HCT116 (cell line): Measurements from ENCODE around the gene SLC6A6. TPM values are rescaled to one million over a fixed set of nuclear protein-coding genes. Genes with fewer than 3 reads are reported as not detected.

ENCODE experiments used
- ATAC-seq: fragments of 200-7000 bp; cut with Tn5 transposase; 2 replicates; pipeline ENCODE4 v1.9.1; 2020; ENCODE audit warnings: mild to moderate bottlenecking, moderate library complexity
- BruUV-seq: library from RNA; stranded (reverse); fragments of 400-500 nt; replicated peaks from 2 replicates; lab custom pipeline; 2021; lab: Mats Ljungman, UMichigan
- CTCF ChIA-PET: fragments of 300-600 bp; sonication (Branson Sonifier 250); formaldehyde crosslinking; loops from one replicate; lab custom pipeline; 2021; ENCODE audit warnings: antibody characterized with exemption; lab: Charles Lee
- POLR2A ChIA-PET: fragments of 300-600, 350-600 bp; sonication (Branson Sonifier 250); formaldehyde crosslinking; loops from one replicate; lab custom pipeline; 2021; ENCODE audit warnings: antibody characterized with exemption; lab: Charles Lee
- RAD21 ChIA-PET, 2 experiments: fragments of 300-600 bp; sonication (Branson Sonifier 250); formaldehyde crosslinking; loops; one replicate each; lab custom pipeline; 2023; ENCODE audit warnings: low total read pairs in 2 of 2; ENCODE audit not compliant: uncharacterized antibody in 2 of 2, unreplicated experiment in 2 of 2, low non-redundant PET in 1 of 2; lab: Charles Lee
- DNase-seq: peaks from one replicate; pipeline ENCODE4 v3.0.0-alpha.2; 2010; ENCODE audit warnings: low read depth, low spot score
- H2AFZ ChIP-seq: fragments of 200-600 bp; shearing (Covaris generic), sonication (generic); 2 replicates; pipeline ENCODE4 v1.6.1; 2017; ENCODE audit warnings: low read depth, mixed run types, mixed read lengths, antibody characterized with exemption, low read length; ENCODE audit not compliant: poor library complexity, severe bottlenecking
- H3K27ac ChIP-seq: 2 replicates; pipeline ENCODE4 v1.5.1; 2012; ENCODE audit warnings: low read depth, low read length
- H3K27me3 ChIP-seq: fragments of 200-600 bp; sonication (generic); 2 replicates; pipeline ENCODE4 v1.6.1; 2016; ENCODE audit warnings: mixed run types, low read length, mixed read lengths; ENCODE audit not compliant: insufficient read depth
- H3K36me3 ChIP-seq, 2 experiments: fragments of 200-500 bp in 1 of 2; fragments of 200-600 bp in 1 of 2; sonication (Bioruptor generic) in 1 of 2; sonication (generic) in 1 of 2; 2 replicates each; pipeline versions ENCODE4 v1.5.1 to v1.6.1; 2014 to 2016; ENCODE audit warnings: low read length in 2 of 2, inconsistent platforms in 1 of 2, mixed read lengths in 1 of 2, mixed run types in 1 of 2; ENCODE audit not compliant: insufficient read depth in 2 of 2, control insufficient read depth in 1 of 2
- H3K4me1 ChIP-seq, 2 experiments: fragments of 200-600 bp in 1 of 2; sonication (generic) in 1 of 2; 2 replicates each; pipeline versions ENCODE4 v1.5.1 to v1.6.1; 2012 to 2017; ENCODE audit warnings: low read length in 2 of 2, inconsistent platforms in 1 of 2, mild to moderate bottlenecking in 1 of 2, mixed read lengths in 1 of 2, mixed run types in 1 of 2, moderate library complexity in 1 of 2; ENCODE audit not compliant: insufficient read depth in 2 of 2, control insufficient read depth in 1 of 2
- H3K4me2 ChIP-seq: fragments of 200-600 bp; sonication (generic); 2 replicates; pipeline ENCODE4 v1.6.1; 2017; ENCODE audit warnings: mixed run types, low read length, mixed read lengths
- H3K4me3 ChIP-seq, 2 experiments: fragments of 200-600 bp in 1 of 2; sonication (generic) in 1 of 2; replicated peaks in 1 of 2; 2 replicates each; pipeline ENCODE4 v1.5.1; 2011 to 2016; ENCODE audit warnings: low read length in 2 of 2, control low read depth in 1 of 2, low read depth in 1 of 2, mild to moderate bottlenecking in 1 of 2, mixed read lengths in 1 of 2, mixed run types in 1 of 2
- H3K79me2 ChIP-seq: fragments of 200-600 bp; sonication (generic); 2 replicates; pipeline ENCODE4 v1.6.1; 2017; ENCODE audit warnings: mild to moderate bottlenecking, mixed run types, low read length, moderate library complexity, mixed read lengths; ENCODE audit not compliant: insufficient read depth
- H3K9ac ChIP-seq: fragments of 200-600 bp; sonication (generic); 2 replicates; pipeline ENCODE4 v1.6.1; 2016; ENCODE audit warnings: low read length, mixed read lengths
- H3K9me2 ChIP-seq: fragments of 200-600 bp; sonication (generic), shearing (Covaris generic); 2 replicates; pipeline ENCODE4 v1.6.1; 2017; ENCODE audit warnings: mixed run types, mild to moderate bottlenecking, moderate library complexity; ENCODE audit not compliant: insufficient read depth
- H3K9me3 ChIP-seq, 2 experiments: fragments of 200-500 bp in 1 of 2; fragments of 200-600 bp in 1 of 2; sonication (Bioruptor generic) in 1 of 2; sonication (generic) in 1 of 2; 2 replicates each; pipeline ENCODE4 v1.6.1; 2014 to 2017; ENCODE audit warnings: low read length in 2 of 2, mixed read lengths in 2 of 2, inconsistent platforms in 1 of 2, low read depth in 1 of 2, mild to moderate bottlenecking in 1 of 2, mixed run types in 1 of 2, moderate library complexity in 1 of 2; ENCODE audit not compliant: control insufficient read depth in 1 of 2, insufficient read depth in 1 of 2
- H4K20me1 ChIP-seq: fragments of 200-600 bp; sonication (generic), shearing (Covaris generic); 2 replicates; pipeline ENCODE4 v1.6.1; 2017; ENCODE audit warnings: mixed run types, mild to moderate bottlenecking, moderate library complexity; ENCODE audit not compliant: insufficient read depth
- EGR1 ChIP-seq: IDR thresholded peaks from 2 replicates; pipeline ENCODE4 v1.6.1; 2012; ENCODE audit warnings: low read depth
- ELF1 ChIP-seq: IDR thresholded peaks from 2 replicates; pipeline ENCODE4 v1.6.1; 2012; ENCODE audit warnings: low read depth, borderline replicate concordance
- EZH2 ChIP-seq: fragments of 200-600 bp; sonication (generic); IDR thresholded peaks from 2 replicates; pipeline ENCODE4 v1.6.1; 2017; ENCODE audit warnings: antibody characterized with exemption, mixed run types
- FOSL1 ChIP-seq: IDR thresholded peaks from 2 replicates; pipeline ENCODE4 v1.6.1; 2012; ENCODE audit warnings: low read depth
- POLR2A ChIP-seq: IDR thresholded peaks from 2 replicates; pipeline ENCODE4 v1.7.0; 2011; ENCODE audit warnings: borderline replicate concordance; ENCODE audit not compliant: insufficient read depth, insufficient read length; ENCODE audit errors: extremely low read depth
- RAD21 ChIP-seq: IDR thresholded peaks from 2 replicates; pipeline ENCODE4 v1.6.1; 2012; ENCODE audit warnings: low read depth, mild to moderate bottlenecking
- SRF ChIP-seq: IDR thresholded peaks from 2 replicates; pipeline ENCODE4 v1.6.1; 2012; ENCODE audit warnings: low read depth
- ZNF274 ChIP-seq: fragments of 200-500 bp; sonication (Bioruptor generic); IDR thresholded peaks from 2 replicates; pipeline ENCODE4 v1.6.1; 2014; ENCODE audit warnings: mild to moderate bottlenecking, low read depth, low read length, inconsistent platforms
- intact Hi-C: fragments of 100-400 bp; cut with micrococcal nuclease; formaldehyde crosslinking; loops from 2 replicates; pipeline ENCODE4 v1.10.0; 2022
- total RNA-seq: library from RNA; stranded (reverse); gene quantifications from one replicate; pipeline ENCODE4 v1.2.1, GENCODE V29; 2021; ENCODE audit not compliant: unreplicated experiment
- TF ChIP-seq, protein P1 (sequence below): IDR thresholded peaks from 2 replicates; pipeline ENCODE4 v1.6.1; 2011; ENCODE audit warnings: mild to moderate bottlenecking, low read length, moderate library complexity; ENCODE audit not compliant: insufficient replicate concordance; ENCODE audit errors: extremely low read depth
- TF ChIP-seq, protein P2 (sequence below), 3 experiments: fragments of 200-600 bp in 1 of 3; sonication (generic) in 1 of 3; IDR thresholded peaks in 2 of 3; conservative IDR thresholded peaks in 1 of 3; 2 replicates each; pipeline ENCODE4 v1.5.1; 2012 to 2017; ENCODE audit warnings: low read depth in 2 of 3, low read length in 2 of 3, antibody characterized with exemption in 1 of 3, borderline replicate concordance in 1 of 3, control low read depth in 1 of 3, mild to moderate bottlenecking in 1 of 3, mixed read lengths in 1 of 3, mixed run types in 1 of 3, moderate library complexity in 1 of 3; ENCODE audit not compliant: insufficient read depth in 1 of 3
- TF ChIP-seq, protein P3 (sequence below): IDR thresholded peaks from 2 replicates; pipeline ENCODE4 v1.6.1; 2012; ENCODE audit warnings: low read depth
- TF ChIP-seq, protein P4 (sequence below): IDR thresholded peaks from 2 replicates; pipeline ENCODE4 v1.6.1; 2012
- TF ChIP-seq, protein P5 (sequence below): IDR thresholded peaks from 2 replicates; pipeline ENCODE4 v1.6.1; 2012

Gene SLC6A6
- total RNA-seq, 1 experiment from 2014 or later = 36.3 TPM

DNA sequence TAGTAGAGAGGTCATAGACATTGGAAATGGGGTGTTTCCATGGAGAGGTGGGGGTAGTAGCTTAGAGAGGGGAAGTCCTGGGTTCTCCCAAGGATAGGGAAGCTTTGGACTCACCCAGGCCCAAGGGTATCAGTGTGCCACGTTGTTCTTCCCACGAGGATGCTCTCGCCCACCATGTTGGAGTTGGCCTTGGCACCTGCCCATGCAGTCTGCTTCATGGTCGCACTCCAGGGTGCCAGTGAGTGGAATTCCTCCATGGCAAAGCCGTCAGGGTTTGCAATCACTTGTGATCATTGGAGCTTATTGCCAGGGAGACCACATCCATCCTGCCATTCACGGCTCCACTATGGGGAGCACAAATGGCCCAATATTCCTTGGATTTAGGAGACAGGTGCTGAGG is 77.2 kb downstream of the SLC6A6 start:
- POLR2A ChIA-PET = no interaction called here

More for the DNA sequence above, 77.2 kb downstream of the SLC6A6 start:
- H3K9me2 ChIP-seq = no peaks in the 10 kb centered on the region
- CTCF ChIA-PET = no interaction called here
- no peak for DNase-seq
- H3K9me3 ChIP-seq = no peaks in the 10 kb centered on the region
- no peak for ATAC-seq
- intact Hi-C loops = no loop called here
- no peak overlapping the region for H3K27ac ChIP-seq
- H3K9ac ChIP-seq = no peak overlapping the region
- RAD21 ChIA-PET = no interaction called here
- H3K4me1 ChIP-seq = no peaks in the 10 kb centered on the region
- H3K4me2 ChIP-seq = no peak overlapping the region
- no peak overlapping the region for H3K4me3 ChIP-seq
- no peaks in the 10 kb centered on the region for H3K27me3 ChIP-seq
- H3K36me3 ChIP-seq = peaks cover 30 to 32% of the 10 kb centered on the region in 2 experiments; a peak in 3 of 4 replicates
- H3K79me2 ChIP-seq = no peaks in the 10 kb centered on the region
- no peaks in the 10 kb centered on the region for H4K20me1 ChIP-seq
- TF ChIP-seq, protein P1, sequence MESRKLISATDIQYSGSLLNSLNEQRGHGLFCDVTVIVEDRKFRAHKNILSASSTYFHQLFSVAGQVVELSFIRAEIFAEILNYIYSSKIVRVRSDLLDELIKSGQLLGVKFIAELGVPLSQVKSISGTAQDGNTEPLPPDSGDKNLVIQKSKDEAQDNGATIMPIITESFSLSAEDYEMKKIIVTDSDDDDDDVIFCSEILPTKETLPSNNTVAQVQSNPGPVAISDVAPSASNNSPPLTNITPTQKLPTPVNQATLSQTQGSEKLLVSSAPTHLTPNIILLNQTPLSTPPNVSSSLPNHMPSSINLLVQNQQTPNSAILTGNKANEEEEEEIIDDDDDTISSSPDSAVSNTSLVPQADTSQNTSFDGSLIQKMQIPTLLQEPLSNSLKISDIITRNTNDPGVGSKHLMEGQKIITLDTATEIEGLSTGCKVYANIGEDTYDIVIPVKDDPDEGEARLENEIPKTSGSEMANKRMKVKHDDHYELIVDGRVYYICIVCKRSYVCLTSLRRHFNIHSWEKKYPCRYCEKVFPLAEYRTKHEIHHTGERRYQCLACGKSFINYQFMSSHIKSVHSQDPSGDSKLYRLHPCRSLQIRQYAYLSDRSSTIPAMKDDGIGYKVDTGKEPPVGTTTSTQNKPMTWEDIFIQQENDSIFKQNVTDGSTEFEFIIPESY = no peak
- TF ChIP-seq, protein P2, sequence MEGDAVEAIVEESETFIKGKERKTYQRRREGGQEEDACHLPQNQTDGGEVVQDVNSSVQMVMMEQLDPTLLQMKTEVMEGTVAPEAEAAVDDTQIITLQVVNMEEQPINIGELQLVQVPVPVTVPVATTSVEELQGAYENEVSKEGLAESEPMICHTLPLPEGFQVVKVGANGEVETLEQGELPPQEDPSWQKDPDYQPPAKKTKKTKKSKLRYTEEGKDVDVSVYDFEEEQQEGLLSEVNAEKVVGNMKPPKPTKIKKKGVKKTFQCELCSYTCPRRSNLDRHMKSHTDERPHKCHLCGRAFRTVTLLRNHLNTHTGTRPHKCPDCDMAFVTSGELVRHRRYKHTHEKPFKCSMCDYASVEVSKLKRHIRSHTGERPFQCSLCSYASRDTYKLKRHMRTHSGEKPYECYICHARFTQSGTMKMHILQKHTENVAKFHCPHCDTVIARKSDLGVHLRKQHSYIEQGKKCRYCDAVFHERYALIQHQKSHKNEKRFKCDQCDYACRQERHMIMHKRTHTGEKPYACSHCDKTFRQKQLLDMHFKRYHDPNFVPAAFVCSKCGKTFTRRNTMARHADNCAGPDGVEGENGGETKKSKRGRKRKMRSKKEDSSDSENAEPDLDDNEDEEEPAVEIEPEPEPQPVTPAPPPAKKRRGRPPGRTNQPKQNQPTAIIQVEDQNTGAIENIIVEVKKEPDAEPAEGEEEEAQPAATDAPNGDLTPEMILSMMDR (IDR thresholded peaks at IDR 0.05 in 2 of 3, conservative IDR thresholded peaks at IDR 0.05 in 1 of 3; ENCODE audit: borderline replicate concordance in 1 of 3, insufficient read depth in 1 of 3, low read depth in 2 of 3, low read length in 2 of 3) = no peak
- TF ChIP-seq RAD21 (no peak), EZH2 (no peak), POLR2A (no peak), FOSL1 (no peak), ZNF274 (no peak), EGR1 (no peak), ELF1 (no peak), SRF (no peak)
- TF ChIP-seq, protein P3, sequence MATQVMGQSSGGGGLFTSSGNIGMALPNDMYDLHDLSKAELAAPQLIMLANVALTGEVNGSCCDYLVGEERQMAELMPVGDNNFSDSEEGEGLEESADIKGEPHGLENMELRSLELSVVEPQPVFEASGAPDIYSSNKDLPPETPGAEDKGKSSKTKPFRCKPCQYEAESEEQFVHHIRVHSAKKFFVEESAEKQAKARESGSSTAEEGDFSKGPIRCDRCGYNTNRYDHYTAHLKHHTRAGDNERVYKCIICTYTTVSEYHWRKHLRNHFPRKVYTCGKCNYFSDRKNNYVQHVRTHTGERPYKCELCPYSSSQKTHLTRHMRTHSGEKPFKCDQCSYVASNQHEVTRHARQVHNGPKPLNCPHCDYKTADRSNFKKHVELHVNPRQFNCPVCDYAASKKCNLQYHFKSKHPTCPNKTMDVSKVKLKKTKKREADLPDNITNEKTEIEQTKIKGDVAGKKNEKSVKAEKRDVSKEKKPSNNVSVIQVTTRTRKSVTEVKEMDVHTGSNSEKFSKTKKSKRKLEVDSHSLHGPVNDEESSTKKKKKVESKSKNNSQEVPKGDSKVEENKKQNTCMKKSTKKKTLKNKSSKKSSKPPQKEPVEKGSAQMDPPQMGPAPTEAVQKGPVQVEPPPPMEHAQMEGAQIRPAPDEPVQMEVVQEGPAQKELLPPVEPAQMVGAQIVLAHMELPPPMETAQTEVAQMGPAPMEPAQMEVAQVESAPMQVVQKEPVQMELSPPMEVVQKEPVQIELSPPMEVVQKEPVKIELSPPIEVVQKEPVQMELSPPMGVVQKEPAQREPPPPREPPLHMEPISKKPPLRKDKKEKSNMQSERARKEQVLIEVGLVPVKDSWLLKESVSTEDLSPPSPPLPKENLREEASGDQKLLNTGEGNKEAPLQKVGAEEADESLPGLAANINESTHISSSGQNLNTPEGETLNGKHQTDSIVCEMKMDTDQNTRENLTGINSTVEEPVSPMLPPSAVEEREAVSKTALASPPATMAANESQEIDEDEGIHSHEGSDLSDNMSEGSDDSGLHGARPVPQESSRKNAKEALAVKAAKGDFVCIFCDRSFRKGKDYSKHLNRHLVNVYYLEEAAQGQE = no peak
- TF ChIP-seq, protein P4, sequence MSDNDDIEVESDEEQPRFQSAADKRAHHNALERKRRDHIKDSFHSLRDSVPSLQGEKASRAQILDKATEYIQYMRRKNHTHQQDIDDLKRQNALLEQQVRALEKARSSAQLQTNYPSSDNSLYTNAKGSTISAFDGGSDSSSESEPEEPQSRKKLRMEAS = no peak
- TF ChIP-seq, protein P5, sequence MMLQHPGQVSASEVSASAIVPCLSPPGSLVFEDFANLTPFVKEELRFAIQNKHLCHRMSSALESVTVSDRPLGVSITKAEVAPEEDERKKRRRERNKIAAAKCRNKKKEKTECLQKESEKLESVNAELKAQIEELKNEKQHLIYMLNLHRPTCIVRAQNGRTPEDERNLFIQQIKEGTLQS = no peak
- no peak overlapping the region for H2AFZ ChIP-seq
- no TSS peak for BruUV-seq
